B cell (primary cell): ENCODE data around the gene ABLIM1. TPM values are rescaled to one million over a fixed set of nuclear protein-coding genes. Genes with fewer than 3 reads are reported as not detected.

Source experiments
- ATAC-seq: fragments of 200-7000 bp; cut with Tn5 transposase; one replicate; pipeline ENCODE4 v1.10.0; 2021; ENCODE audit warnings: low read depth, mild to moderate bottlenecking, moderate number of reproducible peaks, moderate library complexity
- CTCF ChIA-PET: fragments of 350-600 bp; sonication (Branson Sonifier 250); formaldehyde crosslinking; loops from one replicate; lab custom pipeline; 2021; ENCODE audit warnings: antibody characterized with exemption, inconsistent platforms; lab: Charles Lee
- POLR2A ChIA-PET: fragments of 350-600 bp; sonication (Branson Sonifier 250); formaldehyde crosslinking; loops from one replicate; lab custom pipeline; 2021; ENCODE audit warnings: antibody characterized with exemption; lab: Charles Lee
- DNase-seq: peaks from one replicate; pipeline ENCODE4 v3.0.0; 2013
- H2AFZ ChIP-seq: 2 replicates; pipeline ENCODE4 v1.6.1; 2012; ENCODE audit warnings: mild to moderate bottlenecking, low read depth, low read length; ENCODE audit not compliant: insufficient read depth, poor library complexity, severe bottlenecking
- H3K27ac ChIP-seq, 2 donors: 1 replicate in 1 of 2; 2 replicates in 1 of 2; pipeline ENCODE4 v1.5.1; 2012 to 2013; ENCODE audit warnings: low read length in 2 of 2, mild to moderate bottlenecking in 2 of 2, moderate library complexity in 1 of 2
- H3K27me3 ChIP-seq, 4 experiments: fragments of 200-600 bp in 1 of 4; sonication (generic) in 1 of 4; replicated peaks in 1 of 4; 1 replicate in 2 of 4; 2 replicates in 2 of 4; pipeline versions ENCODE4 v1.6.1 to v1.7.0; 2013 to 2016; ENCODE audit warnings: low read length in 3 of 4, mild to moderate bottlenecking in 2 of 4, mixed read lengths in 1 of 4, moderate library complexity in 1 of 4; ENCODE audit not compliant: insufficient read depth in 4 of 4, control insufficient read depth in 3 of 4; ENCODE audit errors: control extremely low read depth in 1 of 4
- H3K36me3 ChIP-seq, 2 experiments: replicated peaks in 1 of 2; 1 replicate in 1 of 2; 2 replicates in 1 of 2; pipeline versions ENCODE4 v1.6.1 to v1.7.1; 2013; ENCODE audit warnings: low read length in 1 of 2; ENCODE audit not compliant: insufficient read depth in 2 of 2, control insufficient read depth in 1 of 2; ENCODE audit errors: control extremely low read depth in 1 of 2, extremely low read depth in 1 of 2
- H3K4me1 ChIP-seq, 2 donors: fragments of 200-600 bp in 1 of 2; sonication (generic) in 1 of 2; 1 replicate in 1 of 2; 2 replicates in 1 of 2; pipeline versions ENCODE4 v1.5.1 to v1.6.1; 2013 to 2017; ENCODE audit warnings: low read length in 2 of 2; ENCODE audit not compliant: control insufficient read depth in 2 of 2, insufficient read depth in 2 of 2
- H3K4me2 ChIP-seq: replicated peaks from 2 replicates; pipeline ENCODE3; 2012; ENCODE audit warnings: mild to moderate bottlenecking, low read depth, low read length; ENCODE audit not compliant: poor library complexity, severe bottlenecking
- H3K4me3 ChIP-seq, 5 experiments: fragments of 200-600 bp in 1 of 5; sonication (generic) in 1 of 5; 1 replicate in 3 of 5; 2 replicates in 2 of 5; pipeline versions ENCODE4 v1.5.1 to v1.7.0; 2011 to 2016; ENCODE audit warnings: low read length in 4 of 5, mild to moderate bottlenecking in 4 of 5, low read depth in 2 of 5, control low read depth in 1 of 5, moderate library complexity in 1 of 5; ENCODE audit not compliant: insufficient read depth in 1 of 5; ENCODE audit errors: control extremely low read depth in 1 of 5, extremely low read depth in 1 of 5
- H3K79me2 ChIP-seq: fragments of 200-600 bp; sonication (generic); one replicate; pipeline ENCODE4 v1.6.0; 2016; ENCODE audit warnings: low read length; ENCODE audit not compliant: control insufficient read depth, insufficient read depth
- H3K9ac ChIP-seq: fragments of 200-600 bp; sonication (generic); 2 replicates; pipeline ENCODE4 v1.6.1; 2017; ENCODE audit warnings: mild to moderate bottlenecking, low read length, moderate library complexity
- H3K9me3 ChIP-seq, 3 donors: one replicate each; pipeline versions ENCODE4 v1.6.1 to v1.7.1; 2013; ENCODE audit warnings: low read length in 2 of 3; ENCODE audit not compliant: control insufficient read depth in 2 of 3, insufficient read depth in 1 of 3; ENCODE audit errors: control extremely low read depth in 1 of 3
- H4K20me1 ChIP-seq: 2 replicates; pipeline ENCODE4 v1.6.0; 2012; ENCODE audit warnings: mild to moderate bottlenecking, low read length; ENCODE audit not compliant: insufficient read depth, control insufficient read depth, poor library complexity, severe bottlenecking
- H3K27ac Mint-ChIP-seq: one replicate; pipeline ENCODE4 v1.8.0; 2021; ENCODE audit warnings: mixed read lengths
- H3K27me3 Mint-ChIP-seq: one replicate; pipeline ENCODE4 v1.8.0; 2021; ENCODE audit warnings: mixed read lengths
- H3K4me1 Mint-ChIP-seq: one replicate; pipeline ENCODE4 v1.8.0; 2021; ENCODE audit warnings: mixed read lengths
- H3K4me3 Mint-ChIP-seq: one replicate; pipeline ENCODE4 v1.8.0; 2021; ENCODE audit warnings: mixed read lengths
- H3K9me3 Mint-ChIP-seq: one replicate; pipeline ENCODE4 v1.8.0; 2022; ENCODE audit warnings: mixed read lengths; ENCODE audit not compliant: insufficient read depth
- CTCF ChIP-seq: fragments of 200-600 bp; IDR thresholded peaks from one replicate; pipeline ENCODE4 v1.8.0; 2022; ENCODE audit warnings: antibody characterized with exemption, mild to moderate bottlenecking
- EZH2 ChIP-seq: IDR thresholded peaks from 2 replicates; pipeline ENCODE4 v1.6.1; 2012; ENCODE audit warnings: borderline replicate concordance, low read depth, mild to moderate bottlenecking, moderate library complexity, low read length; ENCODE audit not compliant: insufficient read depth, poor library complexity, severe bottlenecking
- WGBS: methylation state at CpG from one replicate; pipeline ENCODE4 v1.1.5; 2013; ENCODE audit warnings: missing lambda C conversion rate; ENCODE audit not compliant: insufficient coverage; 5-methylcytosine and 5-hydroxymethylcytosine counted together
- intact Hi-C: fragments of 100-400 bp; cut with micrococcal nuclease; formaldehyde crosslinking; loops from one replicate; pipeline ENCODE4 v1.10.0; 2022
- polyA plus RNA-seq: library from polyadenylated mRNA; depleted of rRNA; stranded (reverse); fragments of >200 nt; gene quantifications from 2 replicates; pipeline ENCODE4 v1.2.3, GENCODE V29; 2012
- total RNA-seq, 2 donors: library from RNA; stranded (reverse); fragments of 120-200 nt in 1 of 2; gene quantifications; 1 replicate in 1 of 2; 2 replicates in 1 of 2; pipeline versions ENCODE4 v1.2.3 to v1.2.4, GENCODE V29; 2013 to 2022

ABLIM1 gene
- total and polyA plus RNA-seq, 2 donors (not counting 1 experiment from before 2014, with no cell fraction given), result 55.6 to 148 TPM

- DNase-seq, result no peak
- Mint-ChIP-seq H3K4me1 (no peaks in the 10 kb centered on the region), H3K27me3 (peaks cover 18% of the 10 kb centered on the region), H3K27ac (no peak overlapping the region), H3K4me3 (no peak overlapping the region), H3K9me3 (no peaks in the 10 kb centered on the region)
- no peaks in the 10 kb centered on the region for H3K36me3 ChIP-seq
- ChIA-PET POLR2A (no interaction called here), CTCF (no interaction called here)
- H3K79me2 ChIP-seq, result no peaks in the 10 kb centered on the region
- intact Hi-C loops, result no loop called here
- H2AFZ ChIP-seq, result no peak overlapping the region
- WGBS, result 93% methylated on average over 2 of the region's 2 CpGs
- no peak overlapping the region for H3K4me2 ChIP-seq
- H3K9me3 ChIP-seq, result no peaks in the 10 kb centered on the region
- no peak overlapping the region for H3K27ac ChIP-seq
- no peaks in the 10 kb centered on the region for H3K4me1 ChIP-seq
- no peak for ATAC-seq
- no peaks in the 10 kb centered on the region for H3K27me3 ChIP-seq
- H3K9ac ChIP-seq, result no peak overlapping the region
- TF ChIP-seq EZH2 (no peak), CTCF (no peak)
- H4K20me1 ChIP-seq, result no peaks in the 10 kb centered on the region
- no peak overlapping the region for H3K4me3 ChIP-seq
Measured at GRCh38 chr10:114665406-114665805, 7.3 kb upstream of the ABLIM1 start.

GRCh38 chr10:114664127-114664526, 6.1 kb upstream of the ABLIM1 start:
- no peak overlapping the region for H2AFZ ChIP-seq
- no peak for DNase-seq
- TF ChIP-seq EZH2 (no peak), CTCF (no peak)
- peaks cover 18% of the 10 kb centered on the region for H3K27me3 Mint-ChIP-seq
- no peak overlapping the region for H3K9ac ChIP-seq
- H3K36me3 ChIP-seq, result no peaks in the 10 kb centered on the region
- H3K4me1 ChIP-seq, result no peaks in the 10 kb centered on the region
- H3K4me3 Mint-ChIP-seq, result no peak overlapping the region
- no peak overlapping the region for H3K27ac ChIP-seq
- H3K4me3 ChIP-seq, result no peak overlapping the region
- no peak for ATAC-seq
- H3K9me3 Mint-ChIP-seq, result no peaks in the 10 kb centered on the region
- no peaks in the 10 kb centered on the region for H3K27me3 ChIP-seq
- no peaks in the 10 kb centered on the region for H3K9me3 ChIP-seq
- H3K4me2 ChIP-seq, result no peak overlapping the region
- 79% methylated on average over 3 of the region's 4 CpGs for WGBS
- POLR2A ChIA-PET, result no interaction called here
- intact Hi-C loops, result no loop called here
- H4K20me1 ChIP-seq, result no peaks in the 10 kb centered on the region
- H3K4me1 Mint-ChIP-seq, result no peaks in the 10 kb centered on the region
- H3K79me2 ChIP-seq, result no peaks in the 10 kb centered on the region
- H3K27ac Mint-ChIP-seq, result no peak overlapping the region
- CTCF ChIA-PET, result no interaction called here
